DMS79 (cell line): ENCODE measurements around the gene CNOT6L.
"Not testable (repeated sequence)": the region's sequence is repeated elsewhere in the genome, so short reads cannot be mapped to it uniquely, and the experiment has no call there.

Experiments
- DNase-seq: peaks from one replicate; lab custom pipeline; 2025; lab: John Stamatoyannopoulos, UW

Gene CNOT6L

GRCh38 chr4:77818602-77819403, at the start of gene CNOT6L:
CNOT6L (minus strand) TSS chr4:77819368; CDS start chr4:77819308, 60 bp downstream.
- DNase-seq = peak; percentile 24

GRCh38 chr4:77865259-77865658, 46.1 kb upstream of the CNOT6L start:
- no peak for DNase-seq

- not testable (repeated sequence) for DNase-seq
These were observed 44.2 kb upstream of the CNOT6L start for GRCh38 chr4:77863341-77863740.

- peak; percentile 93 for DNase-seq
These were observed 43.5 kb upstream of the CNOT6L start, which contains the start of gene MRPL1 for GRCh38 chr4:77862478-77863216. MRPL1 (plus strand) TSS chr4:77862830; CDS start chr4:77862849, 19 bp downstream.

- no peak for DNase-seq
These were observed 42.3 kb upstream of the CNOT6L start for GRCh38 chr4:77861495-77861894.

GRCh38 chr4:77859256-77859655, 40.1 kb upstream of the CNOT6L start:
- no peak for DNase-seq

- peak; percentile 9 for DNase-seq
These were observed 37.0 kb upstream of the CNOT6L start for GRCh38 chr4:77856152-77856551.

- DNase-seq = no peak
These were observed 35.4 kb upstream of the CNOT6L start for GRCh38 chr4:77854431-77855111.

- DNase-seq = no peak
These were observed 33.8 kb upstream of the CNOT6L start for GRCh38 chr4:77852892-77853495.

- DNase-seq = no peak
These were observed 30.3 kb upstream of the CNOT6L start for GRCh38 chr4:77849278-77849965.

GRCh38 chr4:77848508-77848907, 29.3 kb upstream of the CNOT6L start:
- no peak for DNase-seq

GRCh38 chr4:77845929-77846328, 26.8 kb upstream of the CNOT6L start:
- no peak for DNase-seq

- no peak for DNase-seq
These were observed 26.2 kb upstream of the CNOT6L start for GRCh38 chr4:77845400-77845799.

- DNase-seq = no peak
These were observed 25.2 kb upstream of the CNOT6L start for GRCh38 chr4:77844363-77844762.

GRCh38 chr4:77843628-77844027, 24.5 kb upstream of the CNOT6L start:
- no peak for DNase-seq

GRCh38 chr4:77834403-77834802, 15.2 kb upstream of the CNOT6L start:
- DNase-seq = no peak

GRCh38 chr4:77833126-77833724, 14.1 kb upstream of the CNOT6L start:
- DNase-seq = no peak

- DNase-seq = no peak
These were observed 8.2 kb upstream of the CNOT6L start for GRCh38 chr4:77827343-77827742.

GRCh38 chr4:77826275-77826674, 7.1 kb upstream of the CNOT6L start:
- no peak for DNase-seq

- no peak for DNase-seq
These were observed 2.6 kb upstream of the CNOT6L start for GRCh38 chr4:77821775-77822174.
